ENCODE results near the gene INTS11. TPM values are rescaled to one million over a fixed set of nuclear protein-coding genes. Genes with fewer than 3 reads are reported as not detected.
"Not testable (repeated sequence)": the region's sequence is repeated elsewhere in the genome, so short reads cannot be mapped to it uniquely, and the experiment has no call there.

INTS11 gene
- total RNA-seq, result 49.6 and 71.7 TPM in 2 replicates

GRCh38 chr1:1324524-1325287, at the start of gene INTS11, which contains the start of gene CPTP:
Gene INTS11 (minus strand): TSS chr1:1324660. CDS start chr1:1324608, 52 bp downstream.
Gene CPTP (plus strand): TSS chr1:1324802. CDS start chr1:1326911, 2,109 bp downstream.
- peak; percentile 77 to 92 for DNase-seq (ENCODE audit: low read depth in 2 of 2)

DNA sequence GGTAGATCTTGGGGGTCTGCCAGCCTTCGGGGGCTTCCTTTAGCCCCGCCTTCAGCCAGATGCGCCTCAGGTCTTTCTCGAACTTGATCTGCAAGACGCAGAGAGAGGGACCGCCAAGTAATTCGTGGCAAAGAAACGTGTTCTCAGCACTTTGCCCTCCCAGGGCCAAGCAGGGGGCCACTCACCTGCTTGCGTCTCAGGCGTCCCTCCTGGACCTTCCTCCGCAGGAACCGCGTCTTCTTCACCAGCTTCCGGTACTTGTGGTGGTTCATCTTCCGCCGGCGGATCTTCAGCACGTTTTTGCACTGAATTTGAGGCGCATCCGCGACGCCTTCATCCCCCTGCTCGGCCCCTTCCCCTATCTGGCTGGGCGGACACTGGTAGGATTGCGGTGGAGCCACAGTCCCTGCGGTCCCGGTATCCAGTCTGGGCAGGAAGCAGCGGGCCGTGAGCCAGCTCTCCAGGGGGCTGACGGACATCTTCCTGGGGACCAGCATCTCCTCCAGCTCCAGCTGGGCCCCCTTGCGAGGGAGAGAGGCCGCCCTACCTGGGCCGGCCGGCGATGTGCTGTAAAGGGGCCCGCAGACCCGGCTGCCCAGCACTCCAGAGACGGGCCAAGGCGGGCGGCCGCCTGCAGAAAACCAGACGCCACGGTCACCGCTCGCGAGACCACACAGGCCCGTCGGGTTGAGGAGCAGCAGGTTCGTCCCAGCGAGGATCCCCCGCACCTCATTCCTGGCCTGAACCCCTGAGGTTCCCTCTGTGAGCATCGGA, 49.5 kb upstream of the INTS11 start:
- DNase-seq (ENCODE audit: low read depth in 2 of 2), result no peak

- DNase-seq (ENCODE audit: low read depth in 2 of 2), result no peak
Measured at GRCh38 chr1:1373051-1373814, 48.8 kb upstream of the INTS11 start.

DNA sequence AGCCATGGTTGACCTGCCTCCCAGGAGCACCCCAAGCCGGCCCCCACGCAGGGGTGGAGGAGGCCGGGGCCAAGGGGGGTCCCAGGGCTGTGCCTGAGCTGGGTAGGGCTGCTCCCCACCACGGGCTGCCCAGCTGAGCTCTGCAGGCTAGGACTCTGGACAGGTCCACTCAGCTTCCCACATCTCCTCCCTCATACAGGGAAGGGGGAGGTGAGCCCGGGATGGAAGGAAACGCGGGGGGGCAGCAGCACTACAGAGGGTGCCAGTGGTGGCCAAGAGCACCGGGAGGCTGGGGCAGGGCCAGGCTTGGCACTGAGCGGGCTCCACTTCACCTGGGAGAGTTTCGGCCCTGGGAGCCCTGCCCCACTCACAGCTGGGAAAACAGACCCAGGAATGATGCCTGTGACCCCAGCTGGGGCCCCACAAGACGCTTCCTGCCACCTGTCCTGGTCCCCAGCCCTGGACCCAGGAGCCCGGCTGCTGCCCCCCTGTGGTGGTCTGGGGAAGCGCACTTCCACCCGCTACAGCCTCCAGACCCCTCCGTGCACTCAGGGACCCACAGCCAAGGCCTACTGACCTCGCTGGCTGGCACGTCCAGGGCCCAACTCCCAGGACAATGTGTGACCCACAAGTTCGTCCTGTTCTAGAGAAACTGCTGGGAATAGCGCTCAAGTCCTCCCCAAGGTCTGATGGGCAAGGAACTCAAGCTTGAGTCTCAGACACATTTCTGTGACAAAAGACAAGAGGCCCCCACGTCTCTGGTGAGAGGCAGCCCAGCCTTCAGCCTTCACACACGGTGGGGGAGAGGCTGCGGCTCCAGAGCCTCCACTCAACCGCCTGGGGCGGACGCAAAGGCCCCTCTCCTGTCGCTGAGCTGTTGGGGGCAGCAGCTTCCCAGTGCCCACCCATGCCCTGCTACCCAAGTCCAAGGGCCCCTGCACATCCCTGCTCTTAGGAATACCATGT, 47.6 kb upstream of the INTS11 start:
- peak; percentile 18 to 58 for DNase-seq (ENCODE audit: low read depth in 2 of 2)

- no peak for DNase-seq (ENCODE audit: low read depth in 2 of 2)
Measured at GRCh38 chr1:1371364-1371745, 46.9 kb upstream of the INTS11 start.

DNA sequence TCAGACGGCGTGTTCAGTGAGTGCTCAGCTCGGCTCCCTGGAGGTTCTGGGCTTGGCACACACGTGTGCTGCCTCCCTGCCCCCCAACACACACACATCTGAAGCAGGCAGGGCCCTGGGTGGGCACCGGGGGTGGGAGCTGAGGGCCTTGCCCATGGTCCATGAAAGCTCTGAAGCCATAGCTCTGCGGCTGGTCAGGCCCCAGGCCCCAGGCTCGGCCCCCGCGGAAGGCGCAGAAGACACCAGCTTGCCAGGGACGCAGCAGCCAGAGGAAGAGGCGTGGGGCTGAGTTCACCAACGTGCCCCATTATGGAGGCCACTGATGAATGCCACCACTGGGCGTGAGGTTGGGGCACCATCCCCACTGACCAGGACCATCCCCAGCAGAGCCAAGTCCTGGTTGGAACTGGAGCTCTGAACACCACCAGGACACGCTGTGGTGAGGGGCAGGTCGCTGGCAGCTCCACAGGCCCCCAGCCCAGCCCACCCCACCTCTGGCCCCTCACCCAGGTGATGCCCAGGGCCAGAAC, 46.4 kb upstream of the INTS11 start:
- no peak for DNase-seq (ENCODE audit: low read depth in 2 of 2)

GRCh38 chr1:1370094-1370493, 45.6 kb upstream of the INTS11 start:
- not testable (repeated sequence) for DNase-seq (ENCODE audit: low read depth in 2 of 2)

- DNase-seq (ENCODE audit: low read depth in 2 of 2), result no peak
Measured at GRCh38 chr1:1367315-1367714, 42.9 kb upstream of the INTS11 start.

DNA sequence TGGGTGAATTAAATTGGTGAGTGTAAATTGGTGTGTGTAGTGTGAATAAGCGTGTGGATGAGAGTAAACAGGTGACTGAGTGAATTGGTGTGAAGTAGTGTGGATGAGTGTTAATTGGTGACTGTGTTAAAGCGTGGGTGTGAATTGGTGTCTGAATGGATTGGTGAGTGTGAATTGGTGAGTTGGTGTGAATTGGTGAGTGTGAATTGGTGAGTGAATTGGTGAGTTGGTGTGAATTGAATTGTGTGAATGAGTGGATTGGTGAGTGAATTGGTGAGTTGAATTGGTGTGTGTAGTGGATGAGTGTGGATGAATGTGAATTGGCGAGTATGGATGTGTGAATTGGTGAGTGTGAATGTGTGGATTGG, 42.2 kb upstream of the INTS11 start:
- DNase-seq (ENCODE audit: low read depth in 2 of 2), result no peak

GRCh38 chr1:1365875-1366698, 41.6 kb upstream of the INTS11 start:
- DNase-seq (ENCODE audit: low read depth in 2 of 2), result no peak

GRCh38 chr1:1364266-1364665, 39.8 kb upstream of the INTS11 start:
- no peak for DNase-seq (ENCODE audit: low read depth in 2 of 2)

GRCh38 chr1:1361982-1362423, 37.5 kb upstream of the INTS11 start:
- DNase-seq (ENCODE audit: low read depth in 2 of 2), result peak in 1 of 2 donors; percentile 29

DNA sequence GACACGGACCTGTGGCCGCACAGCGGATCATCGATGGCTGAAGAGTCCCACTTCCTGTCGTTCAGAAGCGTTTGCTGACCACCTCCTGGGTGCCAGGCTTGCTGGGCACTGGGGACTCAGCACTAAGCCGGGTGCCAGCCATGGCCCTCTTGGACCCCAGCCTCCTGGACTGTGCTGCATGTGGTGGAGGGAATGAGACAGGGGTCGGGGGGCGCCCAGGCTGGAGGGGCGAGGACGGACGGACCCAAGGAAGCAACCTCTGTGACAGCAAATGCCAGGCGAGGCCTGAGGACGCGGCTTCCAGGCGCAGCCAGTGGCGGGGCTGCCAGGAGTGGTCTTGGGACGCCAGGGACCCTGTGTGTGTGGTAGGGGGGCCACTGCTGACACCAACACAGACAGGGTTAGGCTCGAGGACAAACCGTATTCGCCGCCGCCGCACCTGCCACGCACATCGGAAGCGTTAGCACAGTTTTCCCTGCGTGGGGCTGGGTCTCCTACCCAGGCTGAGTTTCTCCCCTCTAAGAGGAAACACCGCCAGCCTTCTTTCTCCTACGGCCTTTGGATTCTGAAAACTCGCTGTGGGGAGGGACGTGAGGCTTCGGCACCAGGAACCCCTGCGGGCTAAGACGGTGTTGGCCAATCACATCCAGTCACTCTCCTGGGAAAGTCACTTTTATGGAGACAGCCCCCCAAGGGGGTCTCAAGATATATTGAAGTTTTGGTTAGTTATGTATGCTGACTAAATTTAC, 36.9 kb upstream of the INTS11 start:
- no peak for DNase-seq (ENCODE audit: low read depth in 2 of 2)

DNA sequence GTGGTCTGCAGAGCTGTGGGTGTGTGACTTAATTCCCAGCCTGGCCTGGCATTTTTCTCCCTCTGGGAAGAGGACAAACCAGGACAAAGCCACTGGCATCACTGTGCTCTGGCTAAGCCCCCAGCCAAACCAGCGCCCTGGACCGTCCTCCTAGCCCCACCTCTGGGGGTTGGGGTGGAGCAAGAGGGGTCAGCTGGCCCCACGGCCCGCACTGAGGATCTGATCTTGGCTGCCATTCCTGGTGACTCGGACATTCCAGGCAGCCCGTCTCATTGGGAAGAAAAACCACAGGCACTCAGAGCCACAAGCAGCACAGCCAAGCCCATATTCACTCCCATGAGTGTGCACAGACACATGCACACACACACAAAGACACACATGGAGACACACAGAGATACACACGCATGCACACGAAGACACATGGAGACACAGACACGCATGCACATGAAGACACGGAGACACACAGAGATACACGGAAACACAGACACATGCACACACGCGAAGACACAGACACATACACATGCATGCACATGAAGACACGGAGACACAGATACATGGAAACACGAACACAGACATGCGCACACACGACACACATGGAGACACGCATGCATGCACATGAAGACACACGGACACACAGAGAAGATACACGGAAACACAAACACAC, 36.2 kb upstream of the INTS11 start:
- DNase-seq (ENCODE audit: low read depth in 2 of 2), result no peak

DNA sequence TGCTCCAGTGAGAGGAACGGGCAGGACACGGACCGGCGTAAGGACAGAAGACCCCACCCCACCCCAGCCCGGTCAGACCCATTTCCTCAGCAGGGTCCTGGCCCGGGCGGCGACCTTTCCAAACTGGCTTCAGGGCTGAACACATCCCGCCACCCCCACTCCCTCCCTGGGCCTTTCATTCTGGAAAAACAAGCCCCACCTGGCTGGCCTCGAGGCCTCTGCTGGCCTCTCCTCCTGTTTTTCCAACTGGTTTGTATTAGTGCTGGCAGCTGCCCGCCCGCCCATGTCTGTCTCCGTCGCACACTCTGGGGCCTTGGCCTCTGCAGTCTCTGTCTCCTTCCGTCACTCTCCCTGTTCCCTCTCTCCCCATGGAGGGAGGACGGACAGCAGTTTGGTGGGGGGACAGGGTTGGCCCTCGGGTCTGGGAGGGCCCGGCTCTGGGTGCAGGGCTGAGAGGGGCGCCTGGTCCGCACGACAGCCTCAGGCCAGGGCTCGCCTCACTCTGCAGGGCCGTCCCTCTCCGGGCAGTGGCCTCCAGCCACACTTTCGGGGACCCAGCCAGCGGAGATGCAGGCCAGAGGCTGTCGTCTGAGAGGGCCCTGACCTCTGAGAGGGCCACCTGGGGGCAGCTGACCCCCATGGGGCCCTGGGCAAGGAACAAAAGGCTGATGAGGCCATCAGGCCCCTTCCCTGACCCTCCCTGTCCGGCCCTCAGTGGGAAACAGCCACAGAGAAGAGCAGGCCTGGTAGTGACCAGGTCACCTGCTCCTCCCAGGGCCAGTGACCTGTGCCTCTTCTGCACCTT, 35.4 kb upstream of the INTS11 start:
- no peak for DNase-seq (ENCODE audit: low read depth in 2 of 2)

- no peak for DNase-seq (ENCODE audit: low read depth in 2 of 2)
Measured at GRCh38 chr1:1359308-1359663, 34.8 kb upstream of the INTS11 start.

DNA sequence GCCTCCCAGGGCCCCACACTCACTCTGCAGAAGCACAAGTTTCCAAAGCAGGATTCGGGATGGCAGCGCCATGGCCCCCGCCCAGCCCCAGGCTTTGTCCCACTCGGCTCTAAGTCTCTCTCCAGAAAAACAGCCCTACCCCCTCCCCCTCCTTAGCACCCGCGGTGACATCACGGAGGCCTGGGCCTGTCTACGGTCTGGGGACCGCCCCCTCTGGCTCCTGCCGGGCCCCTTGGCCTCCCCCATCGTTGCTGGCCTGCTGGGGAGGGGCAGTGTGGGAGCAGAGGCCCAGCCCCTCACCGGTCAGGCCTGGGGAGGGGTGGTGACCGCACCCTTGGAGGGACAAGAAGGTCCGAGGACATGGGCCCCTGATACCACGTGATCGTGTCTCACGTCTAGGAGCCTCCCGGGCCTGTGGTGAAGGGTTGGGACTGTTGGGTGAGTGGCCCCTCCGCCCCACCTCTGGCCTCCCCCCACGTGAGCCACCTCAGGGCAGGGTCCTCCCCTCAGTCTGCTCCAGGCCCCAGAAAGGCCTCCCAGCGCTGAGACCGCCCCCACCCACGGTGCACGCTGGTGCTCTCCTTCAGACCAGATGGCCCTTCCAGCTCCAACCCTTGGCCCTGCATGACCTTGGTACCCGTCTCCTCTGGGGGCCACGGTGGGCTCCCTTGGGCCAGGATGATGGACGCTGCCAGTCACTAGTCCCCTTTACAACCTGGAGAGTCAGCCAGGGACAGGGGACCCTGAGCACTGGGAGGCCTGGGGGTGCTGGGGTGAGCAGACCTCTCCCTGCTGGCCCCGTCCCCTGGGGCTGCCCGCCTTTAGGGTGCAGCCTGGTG, 34.2 kb upstream of the INTS11 start, which contains the start of gene MXRA8:
Gene MXRA8, minus strand, starts transcription at position 123 of the 839 bp plus-strand sequence. Its CDS starts 51 bp downstream, at position 72.
- DNase-seq (ENCODE audit: low read depth in 2 of 2), result no peak

All from dermis microvascular lymphatic vessel endothelial cell (primary cell).